KOPT-K1 (cell line): ENCODE measurements around the gene A2ML1.
"Not testable (repeated sequence)": the region's sequence is repeated elsewhere in the genome, so short reads cannot be mapped to it uniquely, and the experiment has no call there.

Source experiments
- H3K27ac ChIP-seq: fragments of 200-600 bp; sonication (generic); 2 replicates; pipeline ENCODE4 v1.5.1; 2016; ENCODE audit warnings: antibody characterized with exemption, mild to moderate bottlenecking, low read depth, low read length; ENCODE audit not compliant: poor library complexity, severe bottlenecking
- H3K36me3 ChIP-seq: fragments of 200-600 bp; sonication (generic); 2 replicates; pipeline ENCODE4 v1.5.1; 2017; ENCODE audit warnings: antibody characterized with exemption, mild to moderate bottlenecking, low read length, moderate library complexity; ENCODE audit not compliant: insufficient read depth
- H3K9me3 ChIP-seq: fragments of 200-600 bp; sonication (generic); 2 replicates; pipeline ENCODE4 v1.5.1; 2017; ENCODE audit warnings: antibody characterized with exemption, low read length, mild to moderate bottlenecking; ENCODE audit not compliant: insufficient read depth, poor library complexity, severe bottlenecking

Gene A2ML1

GRCh38 chr12:8804833-8805232, 17.6 kb upstream of the A2ML1 start:
- H3K27ac ChIP-seq, H3K9me3 ChIP-seq, H3K36me3 ChIP-seq: not testable (repeated sequence)

- H3K36me3 ChIP-seq, H3K27ac ChIP-seq, H3K9me3 ChIP-seq: not testable (repeated sequence)
Observed at GRCh38 chr12:8805487-8805886, 16.9 kb upstream of the A2ML1 start.

- H3K36me3 ChIP-seq, H3K27ac ChIP-seq: not testable (repeated sequence)
Observed at GRCh38 chr12:8807084-8807483, 15.3 kb upstream of the A2ML1 start.

GRCh38 chr12:8810112-8810511, 12.3 kb upstream of the A2ML1 start:
- H3K36me3 ChIP-seq, H3K9me3 ChIP-seq, H3K27ac ChIP-seq: not testable (repeated sequence)

More at GRCh38 chr12:8807084-8807483, 15.3 kb upstream of the A2ML1 start:
- not testable (repeated sequence) for H3K9me3 ChIP-seq

GRCh38 chr12:8813572-8814357, 8.7 kb upstream of the A2ML1 start:
- H3K36me3 ChIP-seq = no peaks in the 10 kb centered on the region
- no peak overlapping the region for H3K27ac ChIP-seq
- H3K9me3 ChIP-seq = no peaks in the 10 kb centered on the region

- Histone ChIP-seq H3K36me3 (no peaks in the 10 kb centered on the region), H3K27ac (no peak overlapping the region), H3K9me3 (no peaks in the 10 kb centered on the region)
Observed at GRCh38 chr12:8816448-8817050, 5.9 kb upstream of the A2ML1 start.

GRCh38 chr12:8817856-8818255, 4.6 kb upstream of the A2ML1 start:
- no peaks in the 10 kb centered on the region for H3K9me3 ChIP-seq
- no peak overlapping the region for H3K27ac ChIP-seq
- H3K36me3 ChIP-seq = no peaks in the 10 kb centered on the region

- no peak overlapping the region for H3K27ac ChIP-seq
- H3K9me3 ChIP-seq = no peaks in the 10 kb centered on the region
- H3K36me3 ChIP-seq = no peaks in the 10 kb centered on the region
Observed at GRCh38 chr12:8818526-8818925, 3.9 kb upstream of the A2ML1 start.

- H3K36me3 ChIP-seq = no peaks in the 10 kb centered on the region
- H3K9me3 ChIP-seq = no peaks in the 10 kb centered on the region
- H3K27ac ChIP-seq = no peak overlapping the region
Observed at GRCh38 chr12:8819666-8819980, 2.8 kb upstream of the A2ML1 start.

- H3K36me3 ChIP-seq, H3K9me3 ChIP-seq, H3K27ac ChIP-seq: not testable (repeated sequence)
Observed at GRCh38 chr12:8820676-8821407, 1.6 kb upstream of the A2ML1 start.

- H3K36me3 ChIP-seq = no peaks in the 10 kb centered on the region
- no peak overlapping the region for H3K27ac ChIP-seq
- no peaks in the 10 kb centered on the region for H3K9me3 ChIP-seq
Observed at GRCh38 chr12:8821591-8821990, 830 bp upstream of the A2ML1 start.

- Histone ChIP-seq H3K27ac (no peak overlapping the region), H3K9me3 (no peaks in the 10 kb centered on the region), H3K36me3 (no peaks in the 10 kb centered on the region)
Observed at GRCh38 chr12:8823565-8824300, 1.3 kb downstream of the A2ML1 start.

- Histone ChIP-seq H3K36me3 (no peaks in the 10 kb centered on the region), H3K27ac (no peak overlapping the region), H3K9me3 (no peaks in the 10 kb centered on the region)
Observed at GRCh38 chr12:8827551-8828256, 5.3 kb downstream of the A2ML1 start.

GRCh38 chr12:8828257-8829124, 6.1 kb downstream of the A2ML1 start:
- no peaks in the 10 kb centered on the region for H3K36me3 ChIP-seq
- no peaks in the 10 kb centered on the region for H3K9me3 ChIP-seq
- H3K27ac ChIP-seq = no peak overlapping the region
